ENCODE results near the gene RNFT2. TPM values are rescaled to one million over a fixed set of nuclear protein-coding genes. Genes with fewer than 3 reads are reported as not detected.

The RNFT2 gene
- total RNA-seq, 1 donor from 2014 or later: 6.4 TPM

GRCh38 chr12:116856729-116857128 lies 118.6 kb downstream of the RNFT2 start:
- DNase-seq (ENCODE audit: extremely low spot score in 2 of 2): no peak
- Histone ChIP-seq H3K27ac (no peak overlapping the region), H3K4me1 (no peaks in the 10 kb centered on the region), H3K36me3 (no peaks in the 10 kb centered on the region), H3K4me3 (no peak overlapping the region), H3K27me3 (no peaks in the 10 kb centered on the region), H3K9me3 (no peaks in the 10 kb centered on the region)
- no peak for TF ChIP-seq POLR2A (IDR thresholded peaks at IDR 0.05)
- no peak for TF ChIP-seq POLR2AphosphoS5 (IDR thresholded peaks at IDR 0.05; ENCODE audit: insufficient read depth in 1 of 2, low read depth in 1 of 2)
- no peak for TF ChIP-seq CTCF (IDR thresholded peaks at IDR 0.05)
- intact Hi-C loops (cut with DNase I): no loop called here

GRCh38 chr12:116859079-116859478 lies 121.0 kb downstream of the RNFT2 start:
- TF ChIP-seq POLR2A (IDR thresholded peaks at IDR 0.05) (no peak), POLR2AphosphoS5 (IDR thresholded peaks at IDR 0.05; ENCODE audit: insufficient read depth in 1 of 2, low read depth in 1 of 2) (no peak), CTCF (IDR thresholded peaks at IDR 0.05) (no peak)
- H3K4me1 ChIP-seq: no peaks in the 10 kb centered on the region
- intact Hi-C loops (cut with DNase I): no loop called here
- no peak for DNase-seq (ENCODE audit: extremely low spot score in 2 of 2)
- no peaks in the 10 kb centered on the region for H3K36me3 ChIP-seq
- H3K4me3 ChIP-seq: no peak overlapping the region
- no peaks in the 10 kb centered on the region for H3K27me3 ChIP-seq
- H3K27ac ChIP-seq: no peak overlapping the region
- H3K9me3 ChIP-seq: no peaks in the 10 kb centered on the region

GRCh38 chr12:116860263-116860662 lies 122.1 kb downstream of the RNFT2 start:
- no peaks in the 10 kb centered on the region for H3K36me3 ChIP-seq
- TF ChIP-seq POLR2AphosphoS5 (IDR thresholded peaks at IDR 0.05; ENCODE audit: insufficient read depth in 1 of 2, low read depth in 1 of 2) (no peak), POLR2A (IDR thresholded peaks at IDR 0.05) (no peak), CTCF (IDR thresholded peaks at IDR 0.05) (no peak)
- H3K9me3 ChIP-seq: no peaks in the 10 kb centered on the region
- H3K4me1 ChIP-seq: peaks cover 4% of the 10 kb centered on the region
- H3K27ac ChIP-seq: no peak overlapping the region
- peak overlapping the region; percentile 9 to 22 for H3K4me3 ChIP-seq
- intact Hi-C loops (cut with DNase I): no loop called here
- no peaks in the 10 kb centered on the region for H3K27me3 ChIP-seq
- DNase-seq (ENCODE audit: extremely low spot score in 2 of 2): no peak

- H3K27ac ChIP-seq: no peak overlapping the region
- H3K4me3 ChIP-seq: no peak overlapping the region
- intact Hi-C loops (cut with DNase I): no loop called here
- no peak for TF ChIP-seq POLR2AphosphoS5 (IDR thresholded peaks at IDR 0.05; ENCODE audit: insufficient read depth in 1 of 2, low read depth in 1 of 2)
- no peak for TF ChIP-seq CTCF (IDR thresholded peaks at IDR 0.05)
- no peak for TF ChIP-seq POLR2A (IDR thresholded peaks at IDR 0.05)
- no peak for DNase-seq (ENCODE audit: extremely low spot score in 2 of 2)
- no peaks in the 10 kb centered on the region for H3K27me3 ChIP-seq
- peaks cover 4% of the 10 kb centered on the region for H3K4me1 ChIP-seq
- no peaks in the 10 kb centered on the region for H3K9me3 ChIP-seq
- no peaks in the 10 kb centered on the region for H3K36me3 ChIP-seq
Observed at GRCh38 chr12:116861320-116861719, 123.2 kb downstream of the RNFT2 start.

GRCh38 chr12:116862167-116862566 lies 124.1 kb downstream of the RNFT2 start:
- TF ChIP-seq POLR2AphosphoS5 (IDR thresholded peaks at IDR 0.05; ENCODE audit: insufficient read depth in 1 of 2, low read depth in 1 of 2): no peak
- no peak for TF ChIP-seq POLR2A (IDR thresholded peaks at IDR 0.05)
- no peak for TF ChIP-seq CTCF (IDR thresholded peaks at IDR 0.05)
- H3K4me1 ChIP-seq: peaks cover 4% of the 10 kb centered on the region
- H3K9me3 ChIP-seq: no peaks in the 10 kb centered on the region
- H3K4me3 ChIP-seq: no peak overlapping the region
- intact Hi-C loops (cut with DNase I): no loop called here
- H3K36me3 ChIP-seq: no peaks in the 10 kb centered on the region
- H3K27ac ChIP-seq: no peak overlapping the region
- no peaks in the 10 kb centered on the region for H3K27me3 ChIP-seq
- no peak for DNase-seq (ENCODE audit: extremely low spot score in 2 of 2)
